ENCODE measurements around the gene RTP3.

GRCh38 chr3:46542344-46542743 is 44.6 kb downstream of the RTP3 start:
- TF ChIP-seq EZH2 (IDR thresholded peaks at IDR 0.05; ENCODE audit: borderline replicate concordance, insufficient read depth, low read depth, low read length, poor library complexity, severe bottlenecking) (no peak), CTCF (IDR thresholded peaks at IDR 0.05) (no peak)

Data from B cell (primary cell).